HG02938 (cell line): Measurements from ENCODE around the gene SYT6.

ENCODE experiments used
- ATAC-seq: cut with Tn5 transposase; IDR thresholded peaks from one replicate; pipeline ENCODE4 v1.9.1; 2021; ENCODE audit warnings: mild to moderate bottlenecking, moderate library complexity; ENCODE audit not compliant: unreplicated experiment

Gene SYT6

GRCh38 chr1:114155706-114156105, 2.0 kb upstream of the SYT6 start:
- ATAC-seq = no peak

GRCh38 chr1:114154963-114155322, 1.3 kb upstream of the SYT6 start:
- ATAC-seq = no peak

- ATAC-seq = no peak
These were observed 685 bp upstream of the SYT6 start for GRCh38 chr1:114154146-114154962.

GRCh38 chr1:114152508-114153260, 985 bp downstream of the SYT6 start:
- no peak for ATAC-seq

GRCh38 chr1:114152089-114152507, 1.6 kb downstream of the SYT6 start:
- ATAC-seq = no peak

GRCh38 chr1:114150016-114150415, 3.7 kb downstream of the SYT6 start:
- no peak for ATAC-seq

- ATAC-seq = no peak
These were observed 4.5 kb downstream of the SYT6 start for GRCh38 chr1:114149211-114149610.

GRCh38 chr1:114145504-114146151, 8.0 kb downstream of the SYT6 start:
- ATAC-seq = no peak

- no peak for ATAC-seq
These were observed 9.7 kb downstream of the SYT6 start for GRCh38 chr1:114144016-114144415.

- no peak for ATAC-seq
These were observed 14.1 kb downstream of the SYT6 start for GRCh38 chr1:114139540-114139939.

- ATAC-seq = no peak
These were observed 16.2 kb downstream of the SYT6 start for GRCh38 chr1:114137497-114137896.

GRCh38 chr1:114135786-114136185, 17.9 kb downstream of the SYT6 start:
- no peak for ATAC-seq

GRCh38 chr1:114134518-114134917, 19.2 kb downstream of the SYT6 start:
- ATAC-seq = no peak

- no peak for ATAC-seq
These were observed 20.5 kb downstream of the SYT6 start for GRCh38 chr1:114133129-114133528.

- ATAC-seq = no peak
These were observed 22.0 kb downstream of the SYT6 start for GRCh38 chr1:114131526-114132220.

- no peak for ATAC-seq
These were observed 22.7 kb downstream of the SYT6 start for GRCh38 chr1:114130846-114131525.

GRCh38 chr1:114130213-114130612, 23.5 kb downstream of the SYT6 start:
- no peak for ATAC-seq

GRCh38 chr1:114128293-114128692, 25.4 kb downstream of the SYT6 start:
- no peak for ATAC-seq

- ATAC-seq = peak; percentile 75
These were observed 27.2 kb downstream of the SYT6 start for GRCh38 chr1:114126261-114127095.

GRCh38 chr1:114124644-114125043, 29.0 kb downstream of the SYT6 start:
- ATAC-seq = no peak
